LHCN-M2 (cell line): Measurements from ENCODE around the gene CNPY2. TPM values are rescaled to one million over a fixed set of nuclear protein-coding genes. Genes with fewer than 3 reads are reported as not detected.
"Not testable (repeated sequence)": the region's sequence is repeated elsewhere in the genome, so short reads cannot be mapped to it uniquely, and the experiment has no call there.

Source experiments
- DNase-seq: peaks from one replicate; pipeline ENCODE4 v3.0.0-alpha.2; 2012; ENCODE audit warnings: low read depth
- total RNA-seq: library from RNA; depleted of rRNA; stranded (reverse); fragments of >200 nt; gene quantifications from 2 replicates; pipeline ENCODE4 v1.2.3, GENCODE V29; 2014

Gene CNPY2
- total RNA-seq, 1 experiment from 2014 or later = 96.3 TPM

DNA sequence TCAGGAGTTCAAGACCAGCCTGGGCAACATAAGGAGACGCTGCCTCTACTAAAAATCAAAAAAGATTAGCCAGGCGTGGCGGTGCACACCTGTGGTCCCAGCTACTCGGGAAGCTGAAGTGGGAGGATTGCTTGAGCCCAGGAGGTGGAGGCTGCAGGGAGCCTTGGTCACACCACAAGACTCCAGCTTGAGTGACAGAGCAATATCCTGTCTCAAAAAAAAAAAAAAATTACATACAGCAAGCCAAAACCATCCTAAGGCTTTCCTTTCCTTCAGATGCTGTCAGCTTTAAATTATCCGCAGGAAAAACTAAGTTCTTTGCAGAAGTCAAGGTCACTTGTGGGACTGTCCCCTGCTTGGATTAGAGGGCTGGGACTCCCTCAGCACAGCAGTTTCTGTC is 17.0 kb downstream of the CNPY2 start:
- no peak for DNase-seq

GRCh38 chr12:56297400-56297799 is 18.4 kb downstream of the CNPY2 start:
- peak; percentile 11 for DNase-seq

DNA sequence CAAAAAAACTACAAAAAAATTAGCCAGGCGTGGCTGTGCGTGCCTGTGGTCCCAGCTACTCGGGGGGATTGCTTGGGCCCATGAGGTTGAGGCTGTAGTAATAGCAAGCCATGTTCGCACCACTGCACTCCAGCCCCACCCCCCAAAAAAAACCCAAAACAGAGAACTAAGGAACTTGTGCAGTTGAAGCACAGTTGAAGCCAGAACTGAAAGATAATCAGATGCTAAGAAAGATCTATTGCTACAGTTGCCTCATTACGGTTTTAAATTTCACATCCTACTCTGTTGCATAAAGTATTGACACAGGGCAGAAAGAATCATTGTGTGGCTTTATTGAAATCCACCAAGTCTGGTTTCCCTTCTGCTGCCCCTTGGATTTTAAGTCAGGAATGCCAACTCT is 19.5 kb downstream of the CNPY2 start:
- peak; percentile 10 for DNase-seq

DNA sequence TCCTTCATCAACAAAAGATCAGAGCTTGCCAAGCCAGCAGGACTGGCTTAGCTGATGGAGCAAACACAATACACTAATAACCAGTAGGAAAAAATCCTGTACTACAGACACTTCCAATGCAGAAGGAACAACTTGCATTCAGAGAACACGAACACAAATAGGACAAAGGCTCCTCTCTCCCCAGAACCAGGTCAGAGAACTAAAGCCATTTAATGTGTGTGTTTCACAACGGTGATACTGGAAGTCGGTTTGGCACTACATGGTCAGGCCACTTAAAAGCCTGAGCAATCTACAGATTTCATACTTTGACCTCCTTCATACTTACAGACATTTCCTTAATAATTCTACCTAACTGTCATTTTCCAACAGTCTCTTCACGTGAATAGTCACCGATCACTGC is 22.0 kb downstream of the CNPY2 start:
- DNase-seq = no peak

DNA sequence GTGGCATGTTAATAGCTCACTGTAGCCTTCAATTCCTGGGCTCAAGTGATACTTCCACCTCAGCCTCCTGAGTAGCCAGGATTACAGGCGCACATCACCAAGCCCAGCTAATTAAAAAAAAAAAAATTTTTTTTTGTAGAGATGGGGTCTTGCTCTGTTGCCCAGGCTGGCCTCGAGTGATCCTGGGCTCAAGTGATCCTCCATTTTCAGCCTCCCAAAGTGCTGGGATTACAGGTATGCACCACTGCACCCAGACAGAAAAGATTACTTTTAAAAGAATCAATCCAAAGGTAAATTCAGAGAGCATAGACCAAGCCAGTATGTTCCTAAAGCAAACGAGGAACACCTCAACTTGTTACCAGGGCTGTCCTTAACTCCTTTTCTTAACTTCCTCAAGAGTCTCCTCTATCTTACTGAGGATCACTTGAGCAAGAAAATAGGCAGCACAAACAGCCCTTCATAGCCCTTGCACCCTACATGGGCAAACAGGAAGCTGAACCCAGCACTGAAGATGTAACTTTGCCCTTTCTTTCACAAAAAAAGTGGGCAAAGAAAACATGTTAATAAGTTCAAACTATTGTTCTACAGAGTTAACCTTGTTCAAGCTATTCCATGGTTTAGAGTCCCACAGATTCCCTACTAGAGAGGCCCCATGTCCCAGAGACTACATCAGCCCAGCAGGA is 26.9 kb downstream of the CNPY2 start:
- no peak for DNase-seq

DNA sequence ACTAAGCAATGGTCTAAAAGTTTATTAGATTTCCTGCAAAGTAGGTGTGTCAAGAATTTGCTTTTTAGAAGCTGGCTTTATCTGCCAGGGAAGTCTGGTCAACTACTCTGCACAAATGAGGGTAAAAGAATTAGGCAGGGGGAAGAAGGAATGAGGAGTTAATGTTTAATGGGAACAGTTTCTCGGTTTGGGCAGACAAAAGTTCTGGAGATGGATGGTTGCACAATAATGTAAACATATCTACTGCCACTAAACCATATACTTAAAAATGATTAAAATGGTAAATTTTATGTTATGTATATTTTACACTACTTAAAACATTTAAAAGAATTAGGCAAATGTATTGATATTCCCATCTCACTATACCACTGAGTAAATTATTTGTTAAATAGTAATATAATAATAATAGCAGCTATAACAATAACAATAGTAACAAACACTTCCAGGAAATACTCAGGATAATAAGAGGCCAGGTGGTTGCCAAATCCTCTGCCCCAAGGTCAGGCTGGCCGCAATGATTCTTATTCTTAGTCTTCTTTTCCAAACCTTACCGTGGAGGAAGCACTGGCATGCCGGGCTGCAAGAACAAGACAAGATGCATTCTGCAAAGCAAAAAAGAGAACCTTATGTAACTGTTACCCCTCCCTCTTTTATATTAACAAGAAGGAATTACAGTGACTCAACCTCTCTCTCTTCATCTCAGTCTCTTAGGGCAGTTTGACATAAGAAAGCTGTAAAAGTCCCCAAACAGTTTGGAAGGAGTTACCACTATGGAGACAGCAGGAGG is 29.6 kb downstream of the CNPY2 start:
- DNase-seq = no peak

DNA sequence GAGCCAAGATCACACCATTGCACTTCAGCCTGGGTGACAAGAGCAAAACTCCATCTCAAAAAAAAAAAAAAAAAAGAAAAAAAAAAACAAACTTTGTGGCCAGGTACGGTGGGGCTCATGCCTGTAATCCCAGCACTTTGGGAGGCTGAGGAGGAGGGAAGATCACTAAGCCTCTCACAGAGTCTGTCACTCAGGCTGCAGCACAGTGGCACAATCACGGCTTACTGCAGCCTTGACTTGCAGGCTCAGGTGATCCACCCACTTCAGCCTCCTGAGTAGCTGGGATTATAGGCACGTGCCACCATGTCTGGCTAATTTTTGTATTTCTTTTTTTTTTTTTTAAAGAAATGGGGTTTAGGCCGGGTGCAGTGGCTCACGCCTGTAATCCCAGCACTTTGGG is 31.5 kb downstream of the CNPY2 start:
- DNase-seq = not testable (repeated sequence)

DNA sequence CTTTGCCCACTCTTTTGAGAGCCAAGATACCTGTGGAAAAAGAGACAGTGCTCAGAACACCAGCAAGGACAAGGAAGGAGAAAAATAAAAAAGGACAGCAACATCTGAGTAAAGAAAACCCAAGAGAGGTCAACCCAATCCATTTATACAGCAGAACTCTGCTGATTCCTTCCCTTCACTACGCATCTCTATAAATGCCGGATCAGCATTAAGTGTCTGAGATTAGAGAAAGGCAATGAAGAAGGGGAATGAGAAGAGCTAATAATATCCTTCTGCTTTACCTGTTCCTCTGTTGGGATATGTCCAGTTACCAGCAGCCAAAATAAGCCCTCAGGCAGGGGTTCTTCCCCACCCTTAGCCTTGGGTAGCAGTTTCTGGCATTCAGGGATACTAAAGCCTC is 33.2 kb downstream of the CNPY2 start:
- no peak for DNase-seq

DNA sequence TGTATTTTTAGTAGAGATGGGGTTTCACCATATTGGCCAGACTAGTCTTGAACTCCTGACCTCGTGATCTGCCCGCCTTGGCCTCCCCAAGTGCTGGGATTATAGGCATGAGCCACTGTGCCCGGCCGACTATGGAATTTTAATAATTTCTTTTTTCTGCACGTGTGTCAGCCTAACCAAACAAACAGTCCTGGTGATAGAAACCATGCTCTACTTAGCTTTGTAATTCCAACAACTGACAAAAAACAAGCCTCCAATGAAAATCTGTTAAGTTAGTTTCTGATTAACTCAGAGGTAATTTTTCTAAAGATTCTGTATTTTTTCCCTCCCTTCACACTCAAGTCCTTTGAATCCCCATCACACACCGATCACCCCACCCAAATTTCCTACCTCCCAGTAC is 33.8 kb downstream of the CNPY2 start:
- DNase-seq = no peak

- no peak for DNase-seq
These were observed 34.9 kb downstream of the CNPY2 start for GRCh38 chr12:56280849-56281248.

DNA sequence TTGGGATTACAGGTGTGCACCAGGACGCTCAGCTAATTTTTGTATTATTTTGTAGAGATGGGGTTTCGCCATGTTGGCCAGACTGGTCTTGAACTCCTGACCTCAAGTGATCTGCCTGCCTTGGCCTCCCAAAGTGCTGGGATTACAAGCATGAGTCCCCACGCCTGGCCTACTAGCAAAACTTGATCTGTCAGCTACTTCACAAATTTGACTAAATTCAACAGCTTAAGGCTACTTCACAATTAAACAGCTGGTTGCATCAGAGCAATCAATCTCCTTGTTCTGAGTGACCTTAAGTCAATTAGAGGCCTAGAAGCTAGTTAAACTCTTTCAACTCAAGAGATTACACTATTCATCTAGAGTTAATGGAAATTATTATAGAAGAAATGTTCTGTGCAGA is 36.9 kb downstream of the CNPY2 start:
- DNase-seq = no peak

DNA sequence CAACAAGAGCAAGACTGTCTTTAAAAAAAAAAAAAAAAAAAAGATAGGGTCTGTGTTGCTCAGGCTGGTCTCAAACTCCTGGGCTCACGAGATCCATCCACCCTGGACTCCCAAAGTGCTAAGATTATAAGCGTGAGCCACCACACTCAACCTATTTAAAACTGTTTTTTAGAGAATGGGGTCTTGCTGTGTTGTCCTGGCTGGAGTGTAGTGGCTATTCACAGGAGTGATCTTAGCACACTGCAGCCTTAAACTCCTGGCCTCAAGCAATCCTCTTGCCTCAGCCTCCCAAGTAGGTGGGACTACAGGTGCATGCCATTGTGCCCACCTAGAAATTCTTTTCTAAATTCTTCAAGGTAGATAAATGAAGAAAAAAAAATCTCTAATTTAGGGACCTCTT is 41.5 kb downstream of the CNPY2 start:
- no peak for DNase-seq

GRCh38 chr12:56272468-56272867 is 43.3 kb downstream of the CNPY2 start:
- not testable (repeated sequence) for DNase-seq

- DNase-seq = peak; percentile 45
These were observed 44.8 kb downstream of the CNPY2 start for GRCh38 chr12:56271031-56271430.

GRCh38 chr12:56267443-56268071 is 48.2 kb downstream of the CNPY2 start:
- DNase-seq = peak; percentile 70

DNA sequence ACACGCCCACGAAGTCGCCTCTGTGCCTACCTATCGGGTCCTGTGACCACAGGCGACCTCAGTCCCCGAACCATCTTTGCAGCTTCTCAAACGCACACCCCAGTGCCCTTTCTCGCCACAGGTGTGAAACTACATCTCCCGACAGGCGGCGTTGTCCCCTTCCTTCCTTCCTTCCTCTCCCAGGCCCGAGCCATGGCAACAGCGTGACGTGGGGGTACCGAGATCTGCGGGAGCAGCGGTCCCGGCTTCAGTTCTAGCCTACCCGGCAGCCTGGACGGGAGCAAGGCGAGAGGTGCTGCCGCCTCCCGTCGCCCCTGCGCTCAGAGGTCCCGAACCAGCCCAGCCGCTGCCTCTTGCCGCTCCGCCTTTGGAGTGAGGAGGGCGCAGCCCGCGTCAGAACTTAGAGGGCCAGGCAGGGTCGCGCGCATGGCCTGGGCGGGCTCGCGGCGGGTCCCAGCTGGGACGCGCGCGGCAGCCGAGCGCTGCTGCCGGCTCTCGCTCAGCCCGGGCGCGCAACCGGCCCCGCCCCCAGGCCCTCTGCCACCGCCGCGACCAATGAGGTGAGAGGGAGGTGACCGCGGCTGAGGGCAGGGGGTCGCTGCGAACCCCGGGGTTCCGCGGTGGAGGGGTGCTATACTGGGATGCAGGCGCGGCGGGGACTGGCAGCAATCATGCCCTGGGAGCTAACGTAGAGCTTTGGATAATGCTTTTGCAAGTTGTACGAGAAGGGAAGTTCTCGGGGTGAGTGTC is 48.9 kb downstream of the CNPY2 start, which contains the start of gene COQ10A:
Gene COQ10A (plus strand): TSS at position 250 of the 750 bp plus-strand sequence. CDS start 177 bp downstream, at position 427.
- DNase-seq = peak; percentile 86

DNA sequence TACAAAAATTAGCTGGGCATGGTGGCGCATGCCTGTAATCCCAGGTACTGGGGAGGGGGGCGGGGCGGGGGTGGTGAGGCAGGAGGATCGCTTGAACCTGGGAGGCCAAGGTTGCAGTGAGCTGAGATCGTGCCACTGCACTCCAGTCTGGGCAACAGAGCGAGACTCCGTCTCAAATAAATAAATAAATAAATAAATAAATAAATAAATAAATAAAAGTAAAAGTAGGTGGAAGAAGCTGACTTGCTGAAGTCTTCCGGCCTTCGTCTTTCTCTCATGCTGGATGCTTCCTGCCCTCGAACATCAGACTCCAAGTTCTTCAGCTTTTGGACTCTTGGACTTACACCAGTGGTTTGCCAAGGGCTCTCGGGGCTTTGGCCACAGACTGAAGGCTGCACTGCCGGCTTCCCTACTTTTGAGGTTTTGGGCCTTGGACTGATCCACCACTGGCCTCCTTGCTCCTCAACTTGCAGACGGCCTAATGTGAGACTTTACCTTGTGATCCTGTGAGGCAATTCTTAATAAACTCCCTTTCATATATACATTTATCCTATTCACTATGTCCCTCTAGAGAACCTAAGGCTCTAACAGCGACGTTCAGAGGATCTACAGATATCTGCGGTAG is 49.6 kb downstream of the CNPY2 start:
- DNase-seq = not testable (repeated sequence)

DNA sequence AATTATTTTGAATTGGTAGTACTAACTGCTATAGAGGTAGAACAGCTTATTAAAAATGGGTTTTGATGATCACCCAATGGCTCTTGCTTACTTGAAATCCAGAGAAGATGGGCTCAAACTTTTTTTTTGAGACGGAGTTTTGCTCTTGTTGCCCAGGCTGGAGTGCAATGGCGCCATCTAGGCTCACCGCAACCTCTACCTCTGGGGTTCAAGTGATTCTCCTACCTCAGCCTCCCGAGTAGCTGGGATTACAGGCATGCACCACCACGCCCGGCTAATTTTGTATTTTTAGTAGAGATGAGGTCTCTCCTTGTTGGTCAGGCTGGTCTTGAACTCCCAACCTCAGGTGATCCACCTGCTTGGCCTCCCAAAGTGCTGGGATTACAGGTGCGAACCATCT is 52.8 kb downstream of the CNPY2 start:
- DNase-seq = not testable (repeated sequence)

GRCh38 chr12:56261503-56262232 is 54.1 kb downstream of the CNPY2 start:
- DNase-seq = peak; percentile 96

GRCh38 chr12:56260921-56261320 is 54.9 kb downstream of the CNPY2 start:
- no peak for DNase-seq

GRCh38 chr12:56260380-56260779 is 55.4 kb downstream of the CNPY2 start:
- DNase-seq = no peak
